K562 treated with DMSO at 1 percent for 48 hours (cell line): ENCODE measurements around the gene HID1. TPM values are rescaled to one million over a fixed set of nuclear protein-coding genes. Genes with fewer than 3 reads are reported as not detected.

ENCODE experiments used
- total RNA-seq: library from RNA; unstranded; fragments of 300-600 nt; gene quantifications from 2 replicates; pipeline ENCODE4 v1.2.3, GENCODE V29; 2022; ENCODE audit warnings: low replicate concordance; ENCODE audit errors: extremely low read depth

The HID1 gene, protein sequence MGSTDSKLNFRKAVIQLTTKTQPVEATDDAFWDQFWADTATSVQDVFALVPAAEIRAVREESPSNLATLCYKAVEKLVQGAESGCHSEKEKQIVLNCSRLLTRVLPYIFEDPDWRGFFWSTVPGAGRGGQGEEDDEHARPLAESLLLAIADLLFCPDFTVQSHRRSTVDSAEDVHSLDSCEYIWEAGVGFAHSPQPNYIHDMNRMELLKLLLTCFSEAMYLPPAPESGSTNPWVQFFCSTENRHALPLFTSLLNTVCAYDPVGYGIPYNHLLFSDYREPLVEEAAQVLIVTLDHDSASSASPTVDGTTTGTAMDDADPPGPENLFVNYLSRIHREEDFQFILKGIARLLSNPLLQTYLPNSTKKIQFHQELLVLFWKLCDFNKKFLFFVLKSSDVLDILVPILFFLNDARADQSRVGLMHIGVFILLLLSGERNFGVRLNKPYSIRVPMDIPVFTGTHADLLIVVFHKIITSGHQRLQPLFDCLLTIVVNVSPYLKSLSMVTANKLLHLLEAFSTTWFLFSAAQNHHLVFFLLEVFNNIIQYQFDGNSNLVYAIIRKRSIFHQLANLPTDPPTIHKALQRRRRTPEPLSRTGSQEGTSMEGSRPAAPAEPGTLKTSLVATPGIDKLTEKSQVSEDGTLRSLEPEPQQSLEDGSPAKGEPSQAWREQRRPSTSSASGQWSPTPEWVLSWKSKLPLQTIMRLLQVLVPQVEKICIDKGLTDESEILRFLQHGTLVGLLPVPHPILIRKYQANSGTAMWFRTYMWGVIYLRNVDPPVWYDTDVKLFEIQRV
- total RNA-seq: not detected in 2 replicates

DNA sequence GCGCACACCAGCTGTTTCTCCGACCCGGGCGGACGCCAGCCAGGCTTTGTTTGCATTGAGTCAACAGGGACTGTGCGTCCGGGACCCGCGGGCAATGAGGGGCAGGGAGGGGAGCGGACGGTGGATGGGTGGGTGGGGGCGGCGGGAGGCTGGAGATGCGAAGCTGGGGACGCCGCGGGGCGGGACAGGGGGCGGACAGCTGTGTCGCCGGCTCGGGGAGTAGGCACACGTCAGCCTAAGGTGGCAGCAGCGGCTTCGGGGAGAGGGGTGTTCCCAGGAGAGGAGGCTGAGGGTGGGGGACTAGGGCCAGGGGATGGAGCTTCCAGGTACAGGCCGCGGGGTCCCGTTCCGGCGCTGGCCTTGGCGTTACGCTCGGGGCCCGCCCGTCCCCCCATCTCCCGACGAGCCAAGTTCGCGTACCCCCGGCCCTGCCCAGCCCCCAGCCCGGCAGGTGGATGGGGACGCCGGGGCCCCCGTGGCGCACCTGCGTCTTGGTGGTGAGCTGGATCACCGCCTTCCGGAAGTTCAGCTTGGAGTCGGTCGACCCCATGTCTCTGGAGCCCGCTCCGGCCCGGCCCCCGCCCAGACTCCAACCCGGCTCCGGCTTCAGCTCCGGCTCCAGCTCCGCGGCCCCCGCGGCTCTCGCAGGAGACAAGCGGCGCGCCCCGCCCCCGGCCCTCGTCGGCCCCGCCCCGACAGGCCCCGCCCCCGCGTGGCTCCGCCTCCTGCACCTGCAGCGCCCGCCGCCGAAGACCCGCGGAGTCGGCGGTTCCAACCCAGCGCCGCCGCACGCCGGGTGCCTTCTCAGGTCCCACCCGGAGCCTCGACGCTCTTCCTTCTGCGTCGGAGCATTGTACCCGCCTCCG, at the start of gene HID1:
Gene HID1 (minus strand): TSS at position 653 of the 866 bp plus-strand sequence. CDS start 103 bp downstream, at position 550.

DNA sequence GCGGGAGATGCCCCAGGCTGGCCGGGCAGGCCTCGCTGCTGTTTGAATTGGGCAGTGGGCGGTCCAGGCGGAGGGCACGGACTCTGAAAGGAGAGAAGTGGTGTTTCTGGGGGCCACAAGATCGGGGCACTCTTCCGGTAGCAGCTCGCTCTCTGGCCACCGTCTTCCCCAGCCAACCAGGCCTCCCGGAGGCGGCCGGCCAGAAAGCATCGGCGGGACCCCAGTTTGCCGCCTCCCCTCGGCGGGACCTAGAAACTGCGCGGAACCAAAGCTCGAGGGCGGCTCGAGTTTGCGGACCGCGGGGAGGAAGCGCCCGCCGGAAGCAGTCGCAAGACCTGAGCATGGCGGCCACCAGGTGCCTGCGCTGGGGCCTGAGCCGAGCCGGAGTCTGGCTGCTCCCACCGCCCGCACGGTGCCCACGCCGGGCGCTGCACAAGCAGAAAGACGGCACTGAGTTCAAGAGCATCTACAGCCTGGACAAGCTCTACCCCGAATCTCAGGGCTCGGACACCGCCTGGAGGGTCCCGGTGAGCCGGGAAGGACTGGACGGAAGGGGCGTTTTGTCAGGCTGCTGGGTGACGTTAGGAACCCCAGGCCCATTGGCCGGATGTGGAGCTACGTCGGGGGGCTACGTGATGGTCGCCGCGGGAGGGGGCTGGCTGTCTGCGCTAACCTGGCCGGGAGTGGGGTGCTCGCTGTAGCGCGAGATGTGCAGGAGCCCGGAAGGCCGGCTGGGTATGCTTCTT, 40.0 kb upstream of the HID1 start, which contains the start of gene MRPL58:
Gene MRPL58 (plus strand): TSS at position 325 of the 746 bp plus-strand sequence. CDS start 17 bp downstream, at position 342.

DNA sequence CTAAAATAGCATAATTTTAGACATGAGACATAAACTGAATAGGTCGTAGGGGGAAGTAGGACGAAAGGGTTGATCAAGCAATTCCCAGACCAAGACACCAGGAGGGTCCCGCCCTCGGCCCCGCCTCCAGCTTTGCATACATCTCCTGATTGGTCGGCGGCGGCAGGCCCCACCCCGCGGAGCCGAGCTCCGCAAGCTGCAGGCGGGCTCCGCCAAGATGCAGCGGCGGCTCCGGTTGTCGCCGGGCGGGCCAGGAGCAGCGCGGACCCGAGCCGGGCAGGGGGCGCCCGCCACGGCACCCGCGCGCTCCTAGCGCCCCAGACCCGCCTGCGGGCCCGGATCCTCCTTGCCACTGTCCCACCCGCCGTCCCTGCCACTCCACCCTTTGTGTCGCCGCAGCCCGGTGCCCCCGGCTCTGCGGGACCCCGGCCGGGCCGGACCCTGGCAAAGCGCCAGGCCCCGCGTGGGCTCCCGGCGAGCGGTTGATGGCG, 14.9 kb upstream of the HID1 start, which contains the start of gene CDR2L:
Gene CDR2L (plus strand): TSS at position 215 of the 491 bp plus-strand sequence. CDS start 412 bp downstream, outside the sequence.

DNA sequence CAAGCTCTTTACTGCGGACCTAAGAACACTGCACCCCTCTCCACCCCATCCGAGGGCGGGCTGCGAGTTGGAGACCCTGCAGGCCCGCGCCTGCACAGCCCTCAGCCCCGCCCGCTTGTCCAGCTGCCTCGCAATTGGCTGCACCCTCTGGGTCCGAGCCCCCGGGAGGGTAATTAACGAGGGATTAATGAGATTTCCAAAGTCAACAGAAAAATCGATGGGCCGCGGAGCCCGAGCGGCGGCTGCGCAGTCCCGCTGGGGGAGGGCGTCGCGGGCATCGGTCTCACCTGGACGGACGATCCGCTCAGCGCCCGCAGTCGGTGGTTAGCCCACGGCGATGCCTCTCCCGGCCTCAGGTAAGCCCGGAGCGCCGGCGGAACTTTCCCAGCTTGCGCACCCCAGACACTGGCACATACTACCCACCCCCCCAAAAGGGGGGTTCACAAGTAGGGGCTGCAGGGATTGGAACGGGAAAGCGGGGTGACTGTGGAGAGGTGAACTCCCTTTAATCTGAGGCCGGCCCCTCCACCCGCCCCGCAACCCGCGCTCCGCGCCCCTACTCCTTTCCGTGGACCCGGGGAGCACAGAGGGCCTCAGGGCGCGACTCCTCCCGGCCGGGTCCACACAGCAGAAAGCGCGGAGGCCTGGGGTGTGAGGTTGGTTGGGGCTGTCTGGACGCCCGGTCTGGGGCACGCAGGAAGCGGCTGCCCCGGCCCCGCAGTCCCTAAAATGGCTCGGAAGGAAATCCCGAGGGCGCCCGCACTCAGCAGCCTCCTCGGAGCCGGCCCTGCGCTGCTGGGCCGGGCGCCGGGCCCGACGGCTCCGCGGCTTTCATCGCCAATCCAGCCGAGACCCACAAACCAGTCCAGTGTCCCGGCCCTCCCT, 36.7 kb downstream of the HID1 start, which contains the start of gene OTOP3:
Gene OTOP3 (plus strand): TSS at position 314 of the 885 bp plus-strand sequence. CDS start 24 bp downstream, at position 338.

DNA sequence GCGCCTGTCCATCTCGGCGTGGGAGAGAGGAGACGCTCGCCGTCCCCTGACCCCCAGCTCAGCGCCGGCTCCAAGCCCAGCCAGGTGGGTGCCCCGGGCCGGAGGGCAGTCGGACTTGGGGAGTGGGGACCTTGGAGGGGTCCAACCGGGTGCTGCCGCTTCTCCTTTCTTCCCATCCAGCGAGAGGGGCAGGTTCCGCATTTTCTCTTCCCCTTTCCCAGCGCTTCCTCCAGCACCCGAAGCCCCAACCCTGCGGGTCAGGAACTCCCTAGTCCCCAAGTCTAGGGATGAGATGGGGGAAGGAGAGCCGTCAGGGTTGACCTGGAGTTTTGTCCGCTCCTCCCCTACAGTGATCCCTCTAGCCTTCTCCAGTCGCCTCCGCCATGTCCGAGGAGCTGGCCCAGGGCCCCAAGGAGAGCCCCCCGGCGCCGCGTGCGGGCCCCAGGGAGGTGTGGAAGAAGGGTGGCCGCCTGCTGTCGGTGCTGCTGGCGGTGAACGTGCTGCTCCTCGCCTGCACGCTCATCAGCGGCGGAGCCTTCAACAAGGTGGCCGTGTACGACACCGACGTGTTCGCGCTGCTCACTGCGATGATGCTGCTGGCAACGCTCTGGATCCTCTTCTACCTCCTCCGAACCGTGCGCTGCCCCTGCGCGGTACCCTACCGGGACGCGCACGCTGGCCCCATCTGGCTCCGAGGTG, 48.2 kb downstream of the HID1 start, which contains the start of gene OTOP2:
Gene OTOP2 (plus strand): TSS at position 24 of the 699 bp plus-strand sequence. CDS start 360 bp downstream, at position 384.

DNA sequence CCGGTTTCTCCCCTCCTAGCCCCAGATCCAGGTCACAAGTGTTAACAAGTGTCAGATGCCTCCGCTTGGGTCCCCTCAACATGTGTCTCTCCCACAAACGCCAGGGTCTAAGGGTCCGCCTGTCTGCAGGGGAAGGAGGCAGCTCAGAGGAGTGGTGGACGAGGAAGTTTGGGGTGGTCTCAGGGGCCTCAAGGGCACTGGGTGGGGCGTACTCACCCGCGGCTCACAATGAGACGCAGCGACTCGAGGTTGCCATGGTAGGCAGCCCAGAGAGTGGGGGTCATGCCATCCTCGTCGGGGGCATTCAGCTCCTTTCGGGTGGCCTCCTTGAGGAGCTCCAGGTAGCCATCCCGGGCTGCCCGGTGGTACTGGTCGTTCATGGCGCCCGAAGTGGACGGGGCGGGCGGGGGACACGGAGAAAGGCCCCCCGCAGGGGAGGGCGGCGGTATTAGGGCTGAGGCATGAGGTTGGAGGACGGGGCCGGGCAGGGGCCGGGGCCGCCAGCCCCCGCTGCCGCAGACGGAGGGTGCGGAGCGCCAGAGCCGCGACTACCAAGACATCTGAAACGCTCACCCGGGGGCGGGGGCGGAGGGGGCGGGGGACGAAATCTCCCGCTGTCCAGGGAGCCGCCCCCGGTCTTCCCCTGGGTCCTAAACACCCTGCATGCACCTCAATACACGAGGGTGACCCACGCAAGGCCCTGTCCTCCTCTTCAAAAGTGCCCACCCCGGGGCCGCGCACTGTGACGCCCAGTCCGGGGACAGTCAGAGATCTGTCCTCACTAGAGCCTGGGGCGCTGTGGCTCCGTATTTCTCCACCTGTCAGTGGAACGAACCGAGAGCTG, 49.6 kb downstream of the HID1 start, which contains the start of gene USH1G:
Gene USH1G (minus strand): TSS at position 562 of the 844 bp plus-strand sequence. CDS start 182 bp downstream, at position 380.

Other genes starting within 250 kb of the HID1 start
- gene RAB37, start 235.5 kb downstream of the HID1 start, total RNA-seq: not detected in 2 replicates
- not detected in 2 replicates for gene NHERF1, start 224.1 kb downstream of the HID1 start, total RNA-seq
- not detected in 2 replicates for gene NAT9, start 196.4 kb downstream of the HID1 start, total RNA-seq
- not detected in 2 replicates for gene GRIN2C, start 112.9 kb downstream of the HID1 start, total RNA-seq
- not detected in 2 replicates for gene FDXR, start 99.8 kb downstream of the HID1 start, total RNA-seq
- gene FADS6, start 79.1 kb downstream of the HID1 start, total RNA-seq: not detected in 2 replicates
- not detected in 2 replicates for gene USH1G, start 49.5 kb downstream of the HID1 start, total RNA-seq
- not detected in 2 replicates for gene OTOP2, start 48.5 kb downstream of the HID1 start, total RNA-seq
- gene OTOP3, start 36.9 kb downstream of the HID1 start, total RNA-seq: not detected in 2 replicates
- gene CDR2L, start 14.9 kb upstream of the HID1 start, total RNA-seq: not detected in 2 replicates
- gene MRPL58, start 39.9 kb upstream of the HID1 start, total RNA-seq: not detected in 2 replicates
- not detected in 2 replicates for gene ATP5PD, start 74.2 kb upstream of the HID1 start, total RNA-seq
- not detected in 2 replicates for gene KCTD2, start 74.5 kb upstream of the HID1 start, total RNA-seq
- not detected in 2 replicates for gene SLC16A5, start 115.2 kb upstream of the HID1 start, total RNA-seq
- gene ARMC7, start 137.2 kb upstream of the HID1 start, total RNA-seq: not detected in 2 replicates
- gene NT5C, start 159.0 kb upstream of the HID1 start, total RNA-seq: not detected in 2 replicates
- not detected in 2 replicates for gene JPT1, start 181.8 kb upstream of the HID1 start, total RNA-seq
- not detected in 2 replicates for gene SUMO2, start 210.2 kb upstream of the HID1 start, total RNA-seq
- 597 TPM in 1 of 2 replicates, not detected in the other for gene NUP85, start 232.9 kb upstream of the HID1 start, total RNA-seq